ENCODE data around the gene AASS.
A peak's percentile ranks its signal among the peaks of the same experiment; 100 is the strongest.
"Not testable (repeated sequence)": the region's sequence is repeated elsewhere in the genome, so short reads cannot be mapped to it uniquely, and the experiment has no call there.

AASS gene

DNA sequence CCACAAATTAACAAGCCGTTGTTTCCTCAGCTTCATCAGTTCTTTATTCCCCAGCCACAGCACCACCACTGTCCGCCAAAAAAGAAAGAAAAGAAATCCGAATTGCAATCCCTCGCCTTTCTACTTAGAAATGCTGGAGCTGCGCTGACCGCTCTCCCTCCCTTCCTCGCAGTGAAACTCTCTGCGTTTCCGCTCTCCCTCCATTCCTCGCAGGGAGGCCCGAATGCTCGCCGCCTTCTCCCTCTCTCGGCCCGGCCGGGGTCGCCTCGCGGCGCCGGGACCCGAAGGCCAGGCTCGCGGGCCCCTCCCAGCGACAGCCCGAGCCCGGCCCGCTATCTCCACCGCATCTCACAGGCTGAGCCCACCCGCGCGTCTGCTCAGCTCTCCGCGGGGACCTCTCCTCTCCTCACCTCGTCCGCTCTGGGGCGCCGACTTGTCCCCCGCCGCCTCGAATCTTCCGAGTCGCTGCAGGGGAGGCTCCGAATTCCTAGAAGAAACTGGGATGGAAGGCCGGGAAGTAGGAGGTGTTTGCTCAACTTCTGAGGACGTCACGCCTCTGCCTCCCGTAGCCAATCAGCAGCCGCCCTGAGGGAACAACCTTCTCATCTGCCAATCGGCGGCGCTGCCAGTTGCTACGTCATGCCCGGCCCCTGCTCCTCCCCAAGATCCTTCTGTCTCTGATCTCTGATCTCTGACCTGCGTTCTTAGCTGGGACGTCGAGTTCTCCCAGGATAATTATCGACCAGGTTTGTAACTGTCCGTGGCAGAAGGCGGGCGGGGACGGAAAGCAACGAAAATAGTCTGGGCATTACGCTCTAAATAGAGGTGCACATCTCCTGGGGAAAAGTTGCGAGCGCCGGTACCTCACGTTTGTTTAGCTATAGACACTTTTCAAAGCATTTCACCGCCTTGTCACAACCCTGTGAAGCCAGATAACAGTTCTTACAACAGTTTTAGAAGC is at the start of gene AASS:
Gene AASS (minus strand): TSS at position 499 of the 961 bp plus-strand sequence. CDS start 10,523 bp downstream, outside the sequence.
- H3K4me3 ChIP-seq (ENCODE audit: low read depth, low read length): peak within 1 kb of the TSS; percentile 92
- TF ChIP-seq, protein P1, sequence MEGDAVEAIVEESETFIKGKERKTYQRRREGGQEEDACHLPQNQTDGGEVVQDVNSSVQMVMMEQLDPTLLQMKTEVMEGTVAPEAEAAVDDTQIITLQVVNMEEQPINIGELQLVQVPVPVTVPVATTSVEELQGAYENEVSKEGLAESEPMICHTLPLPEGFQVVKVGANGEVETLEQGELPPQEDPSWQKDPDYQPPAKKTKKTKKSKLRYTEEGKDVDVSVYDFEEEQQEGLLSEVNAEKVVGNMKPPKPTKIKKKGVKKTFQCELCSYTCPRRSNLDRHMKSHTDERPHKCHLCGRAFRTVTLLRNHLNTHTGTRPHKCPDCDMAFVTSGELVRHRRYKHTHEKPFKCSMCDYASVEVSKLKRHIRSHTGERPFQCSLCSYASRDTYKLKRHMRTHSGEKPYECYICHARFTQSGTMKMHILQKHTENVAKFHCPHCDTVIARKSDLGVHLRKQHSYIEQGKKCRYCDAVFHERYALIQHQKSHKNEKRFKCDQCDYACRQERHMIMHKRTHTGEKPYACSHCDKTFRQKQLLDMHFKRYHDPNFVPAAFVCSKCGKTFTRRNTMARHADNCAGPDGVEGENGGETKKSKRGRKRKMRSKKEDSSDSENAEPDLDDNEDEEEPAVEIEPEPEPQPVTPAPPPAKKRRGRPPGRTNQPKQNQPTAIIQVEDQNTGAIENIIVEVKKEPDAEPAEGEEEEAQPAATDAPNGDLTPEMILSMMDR (IDR thresholded peaks at IDR 0.05; ENCODE audit: low read depth, low read length): no peak

GRCh38 chr7:122188785-122189184 is 44.7 kb upstream of the AASS start:
- TF ChIP-seq, protein P1 (IDR thresholded peaks at IDR 0.05; ENCODE audit: low read depth, low read length): no peak

DNA sequence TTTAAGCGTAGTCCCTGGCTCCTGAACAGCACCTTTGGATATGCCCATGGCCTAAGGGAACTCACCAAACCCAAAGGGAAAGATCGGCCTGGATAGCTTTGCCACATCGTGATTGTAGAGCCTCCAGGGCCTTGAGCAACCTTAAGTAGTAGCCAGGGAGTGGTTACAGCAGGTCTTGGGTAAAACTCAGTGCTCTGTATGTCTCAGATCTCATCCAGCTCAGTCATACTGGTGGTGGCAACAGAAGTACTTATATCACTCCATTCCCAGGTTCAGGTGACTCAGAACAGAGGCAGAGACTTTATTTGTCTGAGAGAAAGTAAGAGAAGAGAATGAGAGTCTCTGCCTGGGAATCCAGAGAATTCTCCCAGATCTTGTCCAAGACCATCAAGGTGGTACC is 39.1 kb upstream of the AASS start:
- TF ChIP-seq, protein P1 (IDR thresholded peaks at IDR 0.05; ENCODE audit: low read depth, low read length): no peak
- H3K4me3 ChIP-seq (ENCODE audit: low read depth, low read length): no peak overlapping the region

More at GRCh38 chr7:122188785-122189184, 44.7 kb upstream of the AASS start:
- no peak overlapping the region for H3K4me3 ChIP-seq (ENCODE audit: low read depth, low read length)

DNA sequence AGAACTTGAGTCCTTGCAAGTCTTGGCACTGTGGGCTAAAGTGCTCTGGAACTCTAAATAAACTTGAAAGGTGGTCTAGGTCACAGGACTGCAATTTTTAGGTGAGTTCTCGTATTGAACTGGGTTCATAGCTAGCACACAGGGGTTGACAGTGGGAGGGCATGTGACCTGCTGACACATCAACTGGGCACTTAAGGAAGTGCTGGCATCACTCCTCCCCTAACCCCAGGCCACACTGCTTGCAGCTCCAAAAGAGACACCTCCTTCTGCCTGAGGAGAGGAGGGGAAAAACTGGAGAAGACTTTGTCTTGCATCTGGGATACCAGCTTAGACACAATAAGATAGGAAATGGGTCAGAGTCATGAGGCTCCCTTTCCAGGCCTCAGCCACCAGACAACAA is 38.0 kb upstream of the AASS start:
- no peak overlapping the region for H3K4me3 ChIP-seq (ENCODE audit: low read depth, low read length)
- TF ChIP-seq, protein P1 (IDR thresholded peaks at IDR 0.05; ENCODE audit: low read depth, low read length): no peak

DNA sequence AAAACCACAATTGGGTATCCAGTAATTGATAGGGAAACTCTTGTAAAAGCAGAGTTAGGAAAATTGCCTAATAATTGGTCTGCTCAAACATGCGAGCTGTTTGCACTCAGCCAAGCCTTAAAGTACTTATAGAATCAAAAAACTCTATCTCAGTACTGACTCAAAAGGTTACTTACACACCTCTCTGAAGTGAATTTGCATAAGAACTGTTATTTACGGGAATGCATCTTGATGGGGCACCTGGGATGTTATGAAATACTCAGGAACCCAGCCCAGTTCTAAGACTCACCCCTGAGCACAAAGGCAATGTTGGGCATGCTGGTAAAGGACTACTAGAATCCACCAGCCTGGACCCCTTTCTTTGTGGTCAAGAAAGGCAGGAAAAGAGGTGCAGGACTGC is 28.1 kb upstream of the AASS start:
- H3K4me3 ChIP-seq (ENCODE audit: low read depth, low read length): not testable (repeated sequence)

DNA sequence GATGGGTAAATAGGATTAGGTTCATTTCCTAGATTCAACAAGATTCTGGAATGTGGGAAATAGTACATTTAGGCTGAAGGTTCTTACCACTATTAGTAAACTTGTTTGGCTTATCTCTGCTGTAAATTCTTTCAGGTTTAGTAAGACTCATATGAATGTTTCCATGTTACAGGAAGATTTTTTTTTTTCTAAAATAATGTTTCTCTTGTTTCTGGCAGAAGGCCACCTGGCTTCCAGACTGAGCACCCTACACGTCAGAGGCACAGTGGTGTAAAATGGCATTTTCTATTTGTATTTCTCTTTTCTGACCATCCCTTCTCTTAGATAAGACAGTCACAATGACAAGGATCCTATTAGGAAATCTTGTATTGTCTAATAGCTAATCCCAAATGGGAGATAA is 22.7 kb upstream of the AASS start:
- no peak overlapping the region for H3K4me3 ChIP-seq (ENCODE audit: low read depth, low read length)
- TF ChIP-seq, protein P1 (IDR thresholded peaks at IDR 0.05; ENCODE audit: low read depth, low read length): no peak

DNA sequence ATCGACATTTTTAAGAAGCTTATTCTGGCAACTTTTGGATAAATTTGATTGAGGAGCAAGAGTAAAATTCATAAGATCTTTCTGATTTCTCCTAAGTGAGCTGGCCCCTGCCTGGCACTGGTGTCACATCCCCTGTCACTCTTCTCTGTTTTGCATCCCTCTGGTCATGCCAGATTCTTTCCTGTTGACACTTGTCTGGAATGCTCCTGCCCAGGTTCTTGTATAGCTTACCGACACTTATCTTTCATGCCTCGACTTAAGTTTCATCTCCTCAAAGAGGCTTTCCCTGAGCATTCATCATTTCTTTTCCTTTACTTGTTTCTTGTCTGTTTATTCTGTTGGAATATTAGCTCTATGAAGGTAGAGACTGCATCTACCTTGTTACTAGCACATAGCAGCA is 22.2 kb upstream of the AASS start:
- H3K4me3 ChIP-seq (ENCODE audit: low read depth, low read length): no peak overlapping the region
- TF ChIP-seq, protein P1 (IDR thresholded peaks at IDR 0.05; ENCODE audit: low read depth, low read length): no peak
